NCI-H748 treated with DMSO at 0.1 percent for 48 hours (cell line): Measurements from ENCODE around the gene SCN10A.

Source experiments
- DNase-seq: peaks from one replicate; lab custom pipeline; 2025; lab: John Stamatoyannopoulos, UW

The SCN10A gene

DNA sequence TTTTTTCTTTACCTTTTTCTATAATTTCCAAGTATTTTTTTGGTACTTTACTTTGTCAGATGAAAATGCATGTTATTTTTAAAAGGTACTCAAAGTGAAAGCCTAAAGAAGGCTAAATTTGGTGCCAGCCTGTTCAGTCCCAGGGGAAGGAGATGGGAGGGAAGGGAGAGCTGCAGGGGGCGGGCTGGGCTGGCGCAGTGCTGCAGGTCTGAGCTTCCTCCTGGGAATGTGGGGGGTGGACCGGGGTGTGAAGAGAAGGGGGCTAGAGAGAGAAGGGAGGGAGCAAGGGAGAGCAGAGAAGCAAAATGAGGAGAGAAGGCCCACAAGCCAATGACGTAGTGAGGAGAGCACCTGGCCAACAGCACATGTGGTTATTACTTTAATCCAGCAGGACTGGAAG, 95.6 kb downstream of the SCN10A start:
- no peak for DNase-seq

DNA sequence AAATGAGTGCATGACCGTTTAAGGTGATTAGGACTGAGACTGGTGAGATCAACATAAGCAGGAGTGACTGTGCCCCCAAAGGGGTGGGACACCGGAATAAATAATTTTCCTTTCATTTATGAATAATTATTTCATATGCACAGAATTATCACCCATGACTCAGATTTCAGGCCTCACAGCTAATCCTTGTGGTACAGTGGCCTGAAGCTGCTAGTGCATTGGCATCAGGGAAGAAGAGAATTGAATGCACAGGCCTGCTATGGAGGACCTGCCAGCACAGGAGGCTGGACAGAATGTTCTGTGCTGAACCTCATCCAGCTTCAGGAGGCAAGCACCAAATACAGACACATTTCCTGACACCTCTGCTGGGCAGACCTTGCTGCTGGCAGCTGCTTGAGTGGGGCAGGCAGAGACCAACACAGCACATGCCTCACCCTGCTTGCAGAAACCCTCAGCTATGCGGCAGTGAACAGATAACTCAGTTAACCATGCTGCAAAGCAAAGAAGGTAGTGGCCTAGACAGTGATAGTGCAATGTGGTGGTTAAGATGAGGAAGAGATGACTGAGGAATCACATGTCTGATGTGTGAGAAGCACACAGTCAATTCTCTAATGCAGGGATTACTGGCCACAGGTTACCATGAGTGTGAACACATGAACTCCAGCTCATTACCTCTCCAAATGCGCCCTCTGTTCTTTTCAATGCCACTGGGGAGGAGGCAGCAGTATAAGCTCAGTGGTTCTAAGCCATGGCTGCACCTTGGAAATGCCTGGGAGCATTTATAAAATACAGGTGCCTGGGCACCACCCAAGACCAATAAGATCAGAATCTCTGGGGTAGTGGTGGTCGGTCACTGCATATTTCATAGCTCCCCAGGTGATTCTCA, 98.4 kb downstream of the SCN10A start:
- DNase-seq, result no peak

GRCh38 chr3:38713121-38713520, 102.9 kb downstream of the SCN10A start:
- DNase-seq, result no peak

DNA sequence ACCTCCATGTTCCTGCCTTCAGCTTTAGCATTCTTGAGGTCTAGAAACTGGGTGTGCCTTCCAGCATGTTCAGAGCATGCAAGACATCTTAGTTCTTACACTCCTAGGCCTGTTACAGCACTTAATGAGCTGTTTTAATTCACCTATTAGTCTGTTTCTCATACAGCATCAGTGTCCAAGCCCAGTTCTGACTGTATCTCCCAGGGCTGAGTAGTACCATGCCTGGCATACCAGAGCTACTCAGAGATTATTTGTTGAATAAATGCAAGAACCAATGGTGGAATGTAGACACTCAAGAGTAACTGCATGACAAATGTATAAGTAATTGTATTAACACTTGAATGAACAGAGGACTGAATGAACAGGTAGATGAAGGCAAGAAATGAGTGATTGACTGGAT, 104.7 kb downstream of the SCN10A start:
- no peak for DNase-seq

GRCh38 chr3:38707730-38708129, 108.3 kb downstream of the SCN10A start:
- DNase-seq, result no peak

DNA sequence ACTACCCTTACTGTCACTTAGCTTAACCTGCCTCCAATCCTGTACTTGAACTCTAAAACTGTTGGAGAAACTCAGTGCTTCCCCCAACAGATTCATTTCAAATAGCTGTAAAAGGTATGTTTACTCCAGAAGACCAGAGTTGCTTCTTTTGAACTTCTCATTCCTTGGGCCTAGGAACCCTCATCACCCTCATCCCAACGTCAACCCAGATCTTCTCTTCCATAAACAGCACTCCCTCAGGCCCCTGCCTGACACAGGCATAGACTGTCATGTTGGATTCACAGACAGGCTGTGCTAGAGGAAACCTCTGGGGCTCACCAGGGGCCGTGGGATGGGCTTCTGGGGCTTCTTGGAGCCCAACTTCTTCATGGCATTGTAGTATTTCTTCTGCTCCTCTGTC, 109.1 kb downstream of the SCN10A start:
- DNase-seq, result no peak

GRCh38 chr3:38702231-38702630, 113.8 kb downstream of the SCN10A start:
- no peak for DNase-seq

GRCh38 chr3:38698760-38699159, 117.3 kb downstream of the SCN10A start:
- DNase-seq, result no peak

GRCh38 chr3:38698061-38698460, 118.0 kb downstream of the SCN10A start:
- no peak for DNase-seq

DNA sequence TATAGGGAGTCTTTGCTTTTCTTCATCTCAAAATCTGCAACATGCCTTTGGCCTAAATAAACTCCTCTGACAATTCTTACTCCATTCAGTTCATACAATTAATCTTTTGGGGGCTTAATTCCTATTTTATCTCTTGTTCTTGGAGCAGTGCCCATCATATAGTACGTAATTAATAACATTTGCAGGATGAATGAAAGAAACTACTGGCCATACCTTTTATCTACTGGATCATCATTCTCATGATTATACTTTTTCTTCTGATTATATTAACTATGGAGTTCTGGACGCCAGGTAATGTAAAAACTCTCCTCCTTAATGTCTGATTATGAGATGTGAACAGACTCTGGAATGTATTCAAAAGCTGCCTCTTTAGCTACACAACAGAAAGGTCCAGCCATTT, 120.0 kb downstream of the SCN10A start:
- no peak for DNase-seq

DNA sequence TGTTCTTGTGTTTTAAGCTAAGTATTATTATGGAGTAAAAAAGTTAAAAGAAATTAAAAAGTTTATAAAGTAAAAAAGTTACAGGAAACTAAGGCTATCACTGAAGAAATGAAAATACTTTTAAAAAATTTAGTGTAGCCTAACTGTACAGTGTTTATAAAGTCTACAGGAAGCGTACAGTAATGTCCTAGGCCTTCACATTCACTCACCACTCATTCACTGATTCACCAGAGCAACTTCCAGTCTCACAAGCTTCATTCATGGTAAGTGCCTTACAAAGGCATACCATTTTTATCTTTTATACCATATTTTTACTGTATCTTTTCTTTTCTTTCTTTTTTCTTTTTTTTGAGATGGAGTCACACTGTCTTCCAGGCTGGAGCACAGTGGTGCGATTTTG, 125.8 kb downstream of the SCN10A start:
- no peak for DNase-seq

DNA sequence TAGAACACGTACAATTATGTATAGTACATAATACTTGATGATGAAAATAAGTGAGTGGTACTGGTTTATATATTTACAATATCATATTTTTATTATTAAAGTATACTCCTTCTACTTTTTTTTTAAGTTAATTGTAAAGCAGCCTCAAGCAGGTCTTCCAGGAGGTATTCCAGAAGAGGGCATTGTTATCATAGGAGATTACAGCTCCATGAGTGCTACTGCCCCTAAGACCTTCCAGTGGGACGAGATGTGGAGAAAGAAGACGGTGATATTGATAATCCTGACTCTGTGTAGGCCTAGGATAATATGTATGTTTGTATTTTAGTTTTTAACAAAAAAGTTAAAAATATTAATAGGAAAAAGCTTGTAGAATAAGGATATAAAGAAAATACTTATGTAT, 126.2 kb downstream of the SCN10A start:
- no peak for DNase-seq

GRCh38 chr3:38689346-38689745, 126.7 kb downstream of the SCN10A start:
- no peak for DNase-seq

GRCh38 chr3:38687321-38687720, 128.7 kb downstream of the SCN10A start:
- no peak for DNase-seq

- DNase-seq, result no peak
Measured at GRCh38 chr3:38684546-38684945, 131.5 kb downstream of the SCN10A start.

DNA sequence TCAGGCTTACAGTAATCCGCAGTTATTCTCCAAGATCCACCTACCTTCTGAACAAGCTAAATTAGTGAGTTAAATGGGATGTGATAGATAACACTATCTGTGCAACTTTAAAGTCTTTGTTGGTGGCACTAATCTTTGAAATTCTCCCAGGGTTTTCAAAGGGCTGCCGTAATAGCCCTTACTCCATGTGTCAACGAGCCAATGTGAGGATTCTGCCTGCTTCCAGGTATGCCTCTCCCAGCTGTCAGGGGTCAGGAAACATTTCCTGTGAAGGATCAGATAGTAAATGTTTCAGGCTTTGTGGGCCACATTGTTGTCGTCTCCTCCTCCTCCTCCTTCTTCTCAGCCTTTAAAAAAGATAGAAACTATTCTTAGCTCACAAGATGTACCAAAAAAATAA, 146.3 kb downstream of the SCN10A start:
- no peak for DNase-seq

- DNase-seq, result peak; percentile 3
Measured at GRCh38 chr3:38662544-38662943, 153.5 kb downstream of the SCN10A start.

DNA sequence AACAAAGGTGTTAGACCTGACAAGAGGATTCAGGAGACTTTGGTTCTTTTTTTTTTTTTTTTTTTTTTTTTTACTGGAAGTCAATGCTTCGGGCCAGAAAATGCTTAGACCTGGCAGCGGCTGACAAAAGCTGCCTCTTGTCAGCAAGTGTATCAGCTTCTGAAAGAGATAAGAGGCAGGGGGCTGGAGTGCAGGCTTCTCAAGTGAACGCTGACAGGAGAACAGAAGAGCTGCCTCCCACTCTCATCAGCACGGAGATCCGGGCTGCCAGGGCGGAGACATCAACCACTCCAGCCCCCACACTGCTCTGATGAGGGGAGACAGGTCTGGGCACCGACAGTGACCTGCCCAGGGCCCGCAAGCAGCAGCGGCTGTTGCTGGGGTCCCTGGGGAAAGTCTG, 157.2 kb downstream of the SCN10A start:
- no peak for DNase-seq

GRCh38 chr3:38657369-38657768, 158.6 kb downstream of the SCN10A start:
- DNase-seq, result no peak

GRCh38 chr3:38655708-38656300, 160.2 kb downstream of the SCN10A start:
- DNase-seq, result peak; percentile 2

DNA sequence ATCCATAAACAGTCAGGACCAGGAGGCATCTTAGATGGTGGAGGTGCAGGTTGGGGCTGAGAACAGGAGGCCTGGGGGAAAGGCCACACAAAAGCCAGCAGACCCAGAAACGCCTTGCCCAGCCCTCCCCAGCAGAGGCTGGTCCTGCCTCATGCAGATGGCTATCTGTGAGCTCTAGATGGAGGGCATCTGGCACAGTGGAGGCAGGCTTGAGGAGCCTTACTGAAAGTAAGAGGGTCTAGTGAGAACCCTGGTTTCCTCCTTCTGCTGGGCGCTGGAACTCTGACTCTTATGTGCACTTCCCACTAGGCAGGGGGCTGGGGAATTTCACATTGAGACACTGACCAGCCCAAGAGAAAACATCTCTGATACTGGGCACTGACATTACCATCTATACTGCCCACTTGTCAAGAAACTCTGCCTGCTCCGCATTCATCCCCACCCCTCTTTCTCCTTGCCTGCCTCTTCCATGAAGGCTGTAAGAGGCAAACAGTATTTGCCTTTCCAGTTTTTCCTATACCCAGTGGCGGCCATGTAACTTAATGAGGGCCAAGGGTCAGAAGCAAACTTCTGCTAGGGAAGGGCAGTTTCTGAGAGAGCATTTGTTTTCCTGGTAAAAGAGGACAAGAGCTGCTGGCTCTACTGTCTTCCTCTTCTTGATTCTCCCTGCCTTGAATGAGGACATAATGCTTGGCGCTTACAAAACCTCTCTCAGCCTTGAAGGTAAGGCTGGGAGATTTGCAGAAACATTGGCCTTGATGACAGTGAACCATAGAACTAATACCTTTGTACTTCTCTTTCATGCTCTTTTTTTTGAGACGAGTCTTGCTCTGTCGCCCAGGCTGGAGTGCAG, 162.1 kb downstream of the SCN10A start:
- DNase-seq, result no peak

- DNase-seq, result no peak
Measured at GRCh38 chr3:38652934-38653333, 163.1 kb downstream of the SCN10A start.
